Left cardiac atrium (tissue), 4 donors: ENCODE data around the gene NR6A1. TPM values are rescaled to one million over a fixed set of nuclear protein-coding genes. Genes with fewer than 3 reads are reported as not detected.
"Not testable (repeated sequence)": the region's sequence is repeated elsewhere in the genome, so short reads cannot be mapped to it uniquely, and the experiment has no call there.

Source experiments
- ATAC-seq, 2 donors: fragments of 200-7000 bp; cut with Tn5 transposase; one replicate each; pipeline ENCODE4 v1.9.1; 2020; ENCODE audit warnings: mild to moderate bottlenecking in 2 of 2, moderate library complexity in 2 of 2
- DNase-seq: peaks from one replicate; pipeline ENCODE4 v3.0.0-alpha.2; 2020
- intact Hi-C, 2 donors: fragments of 100-400 bp; cut with DNase I; formaldehyde crosslinking; loops; one replicate each; pipeline versions ENCODE4 v1.14.1 to v1.15.1; 2022 to 2023
- total RNA-seq, 2 donors: library from RNA; stranded (reverse); fragmentation: NEBNext Ultra II Directional; extraction: Animal tissue kit (Norgen Biotek cat#: 25700); gene quantifications; one replicate each; pipeline ENCODE4 v1.2.1, GENCODE V29; 2021
- donor health status: DM: no; HTN: yes; CAD: no.
- donor health status: DM: no; HTN: yes; CAD: no; lungs with severe emphysema.
- donor health status: DM: yes; HTN: yes; CAD: no.
- donor health status: Dilated cardiomyopathy.

The NR6A1 gene
- total RNA-seq, 2 donors from 2014 or later, result 1.2 to 1.3 TPM

GRCh38 chr9:124645274-124645673 is 125.8 kb downstream of the NR6A1 start:
- DNase-seq (no peak), ATAC-seq (no peak)
- intact Hi-C loops, result no loop called here

- ATAC-seq, result no peak
- intact Hi-C loops, result no loop called here
- DNase-seq, result no peak
Observed at GRCh38 chr9:124639637-124640036, 131.5 kb downstream of the NR6A1 start.

GRCh38 chr9:124635285-124635684 is 135.8 kb downstream of the NR6A1 start:
- no peak for DNase-seq
- ATAC-seq, result no peak
- intact Hi-C loops, result no loop called here

DNA sequence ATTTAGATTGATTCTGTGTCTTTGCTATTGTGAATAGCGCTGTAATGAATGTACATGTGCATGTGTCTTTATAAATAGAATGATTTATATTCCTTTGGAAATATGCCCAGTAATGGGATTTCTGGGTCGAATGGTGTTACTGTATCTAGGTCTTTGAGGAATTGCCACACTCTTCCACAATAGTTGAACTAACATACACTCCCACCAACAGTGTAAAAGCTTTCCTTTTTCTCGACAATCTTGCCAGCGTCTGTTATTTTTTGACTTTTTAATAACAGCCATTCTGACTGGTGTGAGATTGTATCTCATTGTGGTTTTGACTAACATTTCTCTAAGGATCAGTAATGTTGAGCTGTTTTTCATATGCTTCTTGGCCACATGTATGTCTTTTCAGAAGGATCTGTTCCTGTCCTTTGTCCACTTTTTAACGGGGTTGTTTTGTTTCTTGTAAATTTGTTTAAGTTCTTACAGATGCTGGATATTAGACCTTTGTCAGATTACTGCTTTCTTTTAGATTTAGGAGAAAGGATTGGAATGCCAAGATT is 139.0 kb downstream of the NR6A1 start:
- no peak for ATAC-seq
- intact Hi-C loops, result no loop called here
- DNase-seq, result no peak

DNA sequence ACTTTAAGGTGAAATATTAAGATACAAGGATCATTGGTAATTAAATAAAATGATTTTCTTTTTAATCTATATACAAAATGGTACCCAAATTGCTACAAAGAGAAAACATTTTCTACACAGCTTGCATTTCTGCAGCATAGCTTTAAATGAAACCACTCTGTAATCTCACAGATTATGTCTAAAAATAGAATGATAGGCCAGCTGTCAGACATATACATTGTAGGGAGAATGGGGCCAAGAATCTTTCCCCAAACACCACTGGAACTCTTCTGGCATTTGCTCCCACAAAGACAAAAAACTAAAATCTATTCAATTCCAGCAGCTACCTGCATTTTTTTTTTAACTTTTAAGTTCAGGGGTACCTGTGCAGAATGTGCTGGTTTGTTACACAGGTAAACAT is 139.8 kb downstream of the NR6A1 start:
- no peak for DNase-seq
- no peak for ATAC-seq
- intact Hi-C loops, result no loop called here

DNA sequence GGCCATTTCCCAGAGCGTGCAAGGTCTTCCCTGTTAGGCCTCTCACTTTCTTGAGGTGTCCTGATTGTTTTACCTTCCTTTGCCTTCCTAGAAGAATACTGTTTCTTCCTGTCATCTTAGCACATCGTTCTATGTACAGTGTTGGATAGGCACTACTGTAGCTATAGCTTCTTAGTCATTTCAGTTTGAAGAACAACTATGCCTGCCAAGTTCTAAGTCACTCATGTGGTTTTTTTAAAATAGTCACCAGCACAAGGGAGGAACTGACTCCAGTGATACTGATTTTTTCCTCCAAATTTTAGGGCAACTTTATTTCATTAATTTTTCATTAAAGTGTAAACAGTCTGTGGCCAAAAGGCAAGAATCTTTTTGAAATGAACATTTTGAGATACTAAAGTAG is 141.5 kb downstream of the NR6A1 start:
- peak in 1 of 2 donors; percentile 18 for ATAC-seq
- no peak for DNase-seq
- intact Hi-C loops, result no loop called here

DNA sequence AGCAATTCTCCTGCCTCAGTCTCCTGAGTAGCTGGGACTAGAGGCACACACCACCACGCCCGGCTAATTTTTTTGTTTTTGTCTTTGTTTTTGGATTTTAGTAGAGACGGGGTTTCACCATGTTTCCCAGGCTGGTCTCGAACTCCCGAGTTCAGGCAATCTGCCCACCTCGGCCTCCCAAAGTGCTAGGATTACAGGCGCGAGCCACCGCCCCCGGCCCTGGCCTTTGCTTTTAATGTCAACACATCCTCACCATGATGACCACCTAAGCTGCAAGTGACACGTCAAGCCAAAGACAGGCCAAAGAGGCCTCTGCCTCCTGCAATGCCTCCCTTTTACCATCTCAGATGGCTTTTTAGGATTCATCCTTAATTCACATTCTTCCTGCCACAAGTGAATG is 142.4 kb downstream of the NR6A1 start:
- DNase-seq (no peak), ATAC-seq (no peak)
- intact Hi-C loops, result no loop called here

DNA sequence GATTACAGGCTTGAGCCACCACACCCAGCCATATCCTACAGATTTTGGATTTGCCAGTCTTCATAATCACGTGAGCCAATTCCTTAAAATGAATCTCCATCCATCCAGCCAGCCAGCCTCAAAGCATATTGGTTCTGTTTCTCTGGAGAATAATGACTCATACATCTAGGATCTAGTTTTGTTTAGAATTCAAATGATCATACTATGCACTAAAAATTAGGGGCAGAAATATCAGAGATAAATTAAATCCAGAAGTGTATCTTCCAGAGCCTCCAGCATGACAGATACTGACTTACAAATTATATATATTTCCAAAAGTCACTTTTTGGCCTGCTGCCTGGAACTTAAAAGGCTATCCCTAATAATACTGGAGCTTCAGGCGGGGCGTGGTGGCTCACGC is 144.8 kb downstream of the NR6A1 start:
- ATAC-seq, result no peak
- DNase-seq, result no peak
- intact Hi-C loops, result no loop called here

- no peak for ATAC-seq
- intact Hi-C loops, result no loop called here
- DNase-seq, result no peak
Observed at GRCh38 chr9:124625087-124625486, 146.0 kb downstream of the NR6A1 start.

DNA sequence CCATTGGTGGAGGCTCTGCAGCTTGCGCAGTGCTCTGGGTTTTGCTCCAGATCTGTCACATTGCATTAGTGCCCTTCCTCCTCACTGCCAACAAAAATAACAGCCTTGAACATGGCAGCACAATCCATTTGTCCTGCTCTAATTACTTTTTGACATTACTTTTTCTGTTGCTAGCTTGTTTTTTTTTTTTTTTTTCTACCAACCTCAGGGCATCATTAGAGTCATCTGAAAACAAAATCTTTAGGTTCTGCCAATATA is 146.4 kb downstream of the NR6A1 start:
- no peak for DNase-seq
- peak in 1 of 2 donors; percentile 47 for ATAC-seq
- intact Hi-C loops, result no loop called here

- ATAC-seq, result no peak
- intact Hi-C loops, result no loop called here
- no peak for DNase-seq
Observed at GRCh38 chr9:124623966-124624734, 147.0 kb downstream of the NR6A1 start.

DNA sequence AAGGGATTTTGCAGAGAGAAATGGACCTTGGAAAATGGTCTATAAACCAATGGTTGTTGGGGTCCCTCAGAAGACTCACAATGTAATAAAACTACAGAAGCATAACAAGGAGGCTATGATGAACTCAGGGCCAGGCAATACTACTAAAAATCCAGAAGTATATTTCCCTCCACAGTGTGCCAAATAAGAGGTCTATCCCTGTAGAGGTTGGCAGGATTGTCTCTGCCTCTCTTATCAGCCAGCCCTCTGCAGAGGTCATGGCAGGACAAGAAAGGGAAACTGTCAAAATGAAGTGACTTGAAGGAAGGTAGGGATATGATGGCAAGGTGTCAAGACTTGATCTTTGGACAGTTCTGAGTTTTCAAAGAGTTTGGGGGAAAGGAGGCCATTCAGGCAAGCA is 148.2 kb downstream of the NR6A1 start:
- intact Hi-C loops, result no loop called here
- no peak for DNase-seq
- ATAC-seq, result no peak

GRCh38 chr9:124621371-124622328 is 149.5 kb downstream of the NR6A1 start:
- DNase-seq (no peak), ATAC-seq (no peak)
- intact Hi-C loops, result no loop called here

- DNase-seq (no peak), ATAC-seq (no peak)
- intact Hi-C loops, result loop anchor here in 1 of 2 donors (2.0 kb wide), 1 partner anchor 92 kb away; no protein-coding TSS in a partner anchor
Observed at GRCh38 chr9:124618476-124618875, 152.6 kb downstream of the NR6A1 start.

GRCh38 chr9:124617477-124618141 is 153.5 kb downstream of the NR6A1 start:
- intact Hi-C loops, result loop anchor here (1.0 to 2.0 kb wide), 2 partner anchors 93 to 95 kb away; no protein-coding TSS in a partner anchor
- DNase-seq (peak; percentile 78), ATAC-seq (peak; percentile 89)

DNA sequence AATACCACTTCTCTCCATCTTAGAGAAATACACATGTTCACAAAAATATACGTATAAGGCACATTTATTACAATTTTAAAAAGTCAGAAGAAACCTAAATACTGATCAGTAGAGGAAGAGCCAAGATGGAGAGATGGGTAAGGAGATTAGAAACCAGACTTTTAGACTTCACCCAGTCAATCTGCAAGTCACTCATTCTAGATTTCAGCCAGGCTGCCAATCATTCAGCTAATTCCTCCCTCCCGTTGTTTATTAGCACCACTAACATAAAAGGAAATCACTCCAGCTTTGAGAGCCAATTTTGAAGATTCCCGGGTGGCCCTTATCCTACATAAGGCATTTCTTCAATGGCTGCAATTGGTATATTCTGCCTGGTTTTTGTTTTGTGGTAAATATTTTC is 154.2 kb downstream of the NR6A1 start:
- DNase-seq, result no peak
- intact Hi-C loops, result loop anchor here in 1 of 2 donors (1.0 kb wide), 1 partner anchor 95 kb away; no protein-coding TSS in a partner anchor
- ATAC-seq, result no peak

DNA sequence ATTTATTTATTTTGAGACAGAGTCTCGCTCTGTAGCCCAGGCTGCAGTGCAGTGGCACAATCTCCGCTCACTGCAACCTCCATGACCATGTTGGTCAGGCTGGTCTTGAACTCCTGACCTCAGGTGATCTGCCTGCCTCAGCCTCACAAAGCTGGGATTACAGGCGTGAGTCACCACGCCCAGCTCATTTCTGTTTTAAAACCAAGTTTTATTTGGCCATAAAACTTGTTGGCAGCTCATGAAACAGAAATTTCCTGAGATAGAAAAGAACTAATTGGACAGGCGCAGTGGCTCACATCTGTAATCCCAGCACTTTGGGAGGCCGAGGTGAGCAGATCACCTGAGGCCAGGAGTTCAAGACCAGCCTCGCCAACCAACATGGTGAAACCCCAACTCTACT is 155.3 kb downstream of the NR6A1 start:
- ATAC-seq, intact Hi-C loops: not testable (repeated sequence)

GRCh38 chr9:124615100-124615742 is 155.9 kb downstream of the NR6A1 start:
- intact Hi-C loops, result no loop called here
- DNase-seq, result no peak
- ATAC-seq, result no peak

More for the DNA sequence above, 155.3 kb downstream of the NR6A1 start:
- not testable (repeated sequence) for DNase-seq

GRCh38 chr9:124613849-124614248 is 157.3 kb downstream of the NR6A1 start:
- ATAC-seq, result no peak
- intact Hi-C loops, result no loop called here

More at GRCh38 chr9:124613849-124614248, 157.3 kb downstream of the NR6A1 start:
- DNase-seq, result no peak
